ENCODE results near the gene OPN4.

Gene OPN4

DNA sequence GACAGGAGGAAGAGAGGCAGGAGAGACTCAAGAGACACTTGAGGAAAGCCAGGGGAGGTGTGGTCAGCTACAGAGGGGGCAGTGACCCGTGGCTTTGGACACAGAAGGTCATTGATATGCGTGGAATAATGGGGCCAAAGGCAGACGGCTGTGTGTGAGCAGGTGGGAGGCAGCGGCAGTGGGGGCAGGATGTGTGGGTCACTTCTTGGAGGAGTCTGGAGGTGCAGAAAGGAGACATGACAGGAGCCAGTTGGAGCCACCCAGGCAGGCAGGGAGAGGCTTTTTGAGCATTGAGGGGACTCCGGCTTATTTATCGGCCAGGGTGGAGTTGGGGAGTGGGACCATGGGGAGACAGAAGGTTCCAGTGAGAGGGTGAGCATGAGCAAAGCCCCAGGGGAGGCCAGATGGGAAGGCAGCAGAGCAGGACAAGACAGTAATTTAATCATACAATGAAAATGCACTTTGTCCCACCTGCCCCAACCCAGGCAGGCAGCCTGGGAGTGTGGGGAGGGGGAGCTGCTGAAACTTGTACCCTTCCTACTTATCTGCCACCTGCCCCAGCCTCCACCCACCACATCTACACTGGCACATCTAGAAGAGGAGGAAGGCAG lies 19.0 kb downstream of the OPN4 start:
- H3K4me2 ChIP-seq (ENCODE audit: low read depth, low read length) = no peak overlapping the region
- H4K20me1 ChIP-seq (ENCODE audit: insufficient read depth, low read length) = no peaks in the 10 kb centered on the region
- H3K27me3 ChIP-seq (replicated peaks; ENCODE audit: insufficient read depth, low read length) = no peaks in the 10 kb centered on the region
- H3K9ac ChIP-seq (ENCODE audit: low read length) = no peak overlapping the region
- H3K27ac ChIP-seq (ENCODE audit: low read length) = no peak overlapping the region
- no peaks in the 10 kb centered on the region for H3K9me3 ChIP-seq (replicated peaks; ENCODE audit: insufficient read depth, low read length)
- no peaks in the 10 kb centered on the region for H3K36me3 ChIP-seq (replicated peaks; ENCODE audit: insufficient read depth, low read length)
- H3F3A ChIP-seq (ENCODE audit: insufficient read depth, low read length) = no peaks in the 10 kb centered on the region
- no peaks in the 10 kb centered on the region for H3K9me2 ChIP-seq (replicated peaks; ENCODE audit: insufficient read depth, low read length)
- DNase-seq = no peak
- no peak overlapping the region for H2AFZ ChIP-seq (ENCODE audit: low read length)
- no peak overlapping the region for H3K4me3 ChIP-seq (ENCODE audit: low read length)
- H3K4me1 ChIP-seq (ENCODE audit: low read length) = no peaks in the 10 kb centered on the region
- no peaks in the 10 kb centered on the region for H3K79me2 ChIP-seq (ENCODE audit: low read length)
- TF ChIP-seq EZH2 (optimal IDR thresholded peaks at IDR 0.05; ENCODE audit: low read depth, low read length) = no peak

DNA sequence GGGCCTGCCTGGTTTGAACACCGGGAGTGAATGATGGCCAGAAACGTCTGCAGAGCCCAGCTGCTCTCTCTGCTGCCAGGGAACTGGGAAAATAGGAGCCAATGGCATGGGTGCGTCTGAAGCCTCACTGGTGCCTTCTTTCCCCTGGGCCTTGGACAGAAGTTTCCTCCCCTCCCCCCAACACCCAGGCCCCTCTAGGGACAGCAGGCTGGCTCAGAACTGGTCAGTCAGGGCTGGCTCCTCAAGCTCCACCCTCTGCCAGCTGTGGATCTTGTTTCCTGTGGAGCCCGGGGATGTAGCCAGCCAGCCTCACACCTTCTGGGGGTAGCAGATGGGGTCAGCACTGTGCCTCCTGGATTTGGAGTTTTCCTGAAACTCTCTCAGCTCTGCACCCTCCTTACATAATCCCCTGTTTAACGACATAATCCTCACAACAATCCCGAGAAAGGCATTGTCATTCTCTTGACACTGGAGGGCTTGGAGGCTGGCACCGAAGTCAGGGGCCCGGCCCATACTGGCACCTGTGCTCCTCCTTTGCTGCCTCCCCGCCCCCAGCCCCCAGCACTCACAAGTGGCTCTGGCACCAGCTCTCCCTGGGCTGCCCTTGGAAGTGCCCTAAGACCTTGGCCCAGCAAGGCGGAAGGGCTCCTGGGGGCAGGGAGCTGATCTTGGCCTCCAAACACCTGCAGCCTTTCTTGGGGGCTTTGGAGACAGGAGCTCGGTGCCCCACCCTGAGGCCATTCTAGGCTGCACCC lies 19.7 kb downstream of the OPN4 start:
- no peaks in the 10 kb centered on the region for H3K4me1 ChIP-seq (ENCODE audit: low read length)
- H4K20me1 ChIP-seq (ENCODE audit: insufficient read depth, low read length) = no peaks in the 10 kb centered on the region
- no peak overlapping the region for H3K27ac ChIP-seq (ENCODE audit: low read length)
- H2AFZ ChIP-seq (ENCODE audit: low read length) = no peak overlapping the region
- DNase-seq = no peak
- H3K79me2 ChIP-seq (ENCODE audit: low read length) = no peaks in the 10 kb centered on the region
- TF ChIP-seq, protein P1, sequence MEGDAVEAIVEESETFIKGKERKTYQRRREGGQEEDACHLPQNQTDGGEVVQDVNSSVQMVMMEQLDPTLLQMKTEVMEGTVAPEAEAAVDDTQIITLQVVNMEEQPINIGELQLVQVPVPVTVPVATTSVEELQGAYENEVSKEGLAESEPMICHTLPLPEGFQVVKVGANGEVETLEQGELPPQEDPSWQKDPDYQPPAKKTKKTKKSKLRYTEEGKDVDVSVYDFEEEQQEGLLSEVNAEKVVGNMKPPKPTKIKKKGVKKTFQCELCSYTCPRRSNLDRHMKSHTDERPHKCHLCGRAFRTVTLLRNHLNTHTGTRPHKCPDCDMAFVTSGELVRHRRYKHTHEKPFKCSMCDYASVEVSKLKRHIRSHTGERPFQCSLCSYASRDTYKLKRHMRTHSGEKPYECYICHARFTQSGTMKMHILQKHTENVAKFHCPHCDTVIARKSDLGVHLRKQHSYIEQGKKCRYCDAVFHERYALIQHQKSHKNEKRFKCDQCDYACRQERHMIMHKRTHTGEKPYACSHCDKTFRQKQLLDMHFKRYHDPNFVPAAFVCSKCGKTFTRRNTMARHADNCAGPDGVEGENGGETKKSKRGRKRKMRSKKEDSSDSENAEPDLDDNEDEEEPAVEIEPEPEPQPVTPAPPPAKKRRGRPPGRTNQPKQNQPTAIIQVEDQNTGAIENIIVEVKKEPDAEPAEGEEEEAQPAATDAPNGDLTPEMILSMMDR (IDR thresholded peaks at IDR 0.05; ENCODE audit: low read length) = no peak
- TF ChIP-seq EZH2 (optimal IDR thresholded peaks at IDR 0.05; ENCODE audit: low read depth, low read length) (no peak), EZH2phosphoT487 (IDR thresholded peaks at IDR 0.05; ENCODE audit: low read length) (no peak)
- H3K9me3 ChIP-seq (replicated peaks; ENCODE audit: insufficient read depth, low read length) = no peaks in the 10 kb centered on the region
- H3K4me2 ChIP-seq (ENCODE audit: low read depth, low read length) = no peak overlapping the region
- H3K9me2 ChIP-seq (replicated peaks; ENCODE audit: insufficient read depth, low read length) = no peaks in the 10 kb centered on the region
- H3K9ac ChIP-seq (ENCODE audit: low read length) = no peak overlapping the region
- no peaks in the 10 kb centered on the region for H3F3A ChIP-seq (ENCODE audit: insufficient read depth, low read length)
- H3K36me3 ChIP-seq (replicated peaks; ENCODE audit: insufficient read depth, low read length) = no peaks in the 10 kb centered on the region
- no peaks in the 10 kb centered on the region for H3K27me3 ChIP-seq (replicated peaks; ENCODE audit: insufficient read depth, low read length)
- no peak overlapping the region for H3K4me3 ChIP-seq (ENCODE audit: low read length)

DNA sequence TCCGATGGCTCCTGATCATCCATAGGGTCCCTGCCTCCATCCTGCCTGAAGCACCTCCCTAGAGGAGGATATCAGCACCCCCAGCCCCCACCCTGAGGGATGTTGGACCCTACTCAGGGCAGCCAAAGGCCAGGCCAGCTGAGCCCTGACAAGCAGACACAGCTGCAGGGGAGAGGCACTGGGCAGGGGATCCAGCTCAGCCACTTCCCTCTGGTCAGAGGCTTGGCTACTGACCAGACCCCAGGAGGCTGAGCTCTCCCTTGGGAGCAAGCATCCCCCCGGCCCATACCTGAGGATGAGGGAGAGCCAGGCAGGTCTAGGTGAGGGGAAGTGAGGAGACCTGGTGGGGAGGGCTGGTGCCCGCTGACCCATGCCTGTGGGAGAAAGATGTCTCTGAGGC lies 20.6 kb downstream of the OPN4 start:
- Histone ChIP-seq H3K36me3 (replicated peaks; ENCODE audit: insufficient read depth, low read length) (no peaks in the 10 kb centered on the region), H2AFZ (ENCODE audit: low read length) (no peak overlapping the region), H3F3A (ENCODE audit: insufficient read depth, low read length) (no peaks in the 10 kb centered on the region), H3K9ac (ENCODE audit: low read length) (no peak overlapping the region), H3K79me2 (ENCODE audit: low read length) (no peaks in the 10 kb centered on the region), H3K4me3 (ENCODE audit: low read length) (no peak overlapping the region), H3K9me2 (replicated peaks; ENCODE audit: insufficient read depth, low read length) (no peaks in the 10 kb centered on the region), H3K4me2 (ENCODE audit: low read depth, low read length) (no peak overlapping the region), H4K20me1 (ENCODE audit: insufficient read depth, low read length) (no peaks in the 10 kb centered on the region), H3K27me3 (replicated peaks; ENCODE audit: insufficient read depth, low read length) (no peaks in the 10 kb centered on the region), H3K4me1 (ENCODE audit: low read length) (no peaks in the 10 kb centered on the region), H3K27ac (ENCODE audit: low read length) (no peak overlapping the region), H3K9me3 (replicated peaks; ENCODE audit: insufficient read depth, low read length) (no peaks in the 10 kb centered on the region)
- no peak for DNase-seq
- TF ChIP-seq EZH2phosphoT487 (IDR thresholded peaks at IDR 0.05; ENCODE audit: low read length) (no peak), EZH2 (optimal IDR thresholded peaks at IDR 0.05; ENCODE audit: low read depth, low read length) (no peak)
- TF ChIP-seq, protein P1 (IDR thresholded peaks at IDR 0.05; ENCODE audit: low read length) = no peak

DNA sequence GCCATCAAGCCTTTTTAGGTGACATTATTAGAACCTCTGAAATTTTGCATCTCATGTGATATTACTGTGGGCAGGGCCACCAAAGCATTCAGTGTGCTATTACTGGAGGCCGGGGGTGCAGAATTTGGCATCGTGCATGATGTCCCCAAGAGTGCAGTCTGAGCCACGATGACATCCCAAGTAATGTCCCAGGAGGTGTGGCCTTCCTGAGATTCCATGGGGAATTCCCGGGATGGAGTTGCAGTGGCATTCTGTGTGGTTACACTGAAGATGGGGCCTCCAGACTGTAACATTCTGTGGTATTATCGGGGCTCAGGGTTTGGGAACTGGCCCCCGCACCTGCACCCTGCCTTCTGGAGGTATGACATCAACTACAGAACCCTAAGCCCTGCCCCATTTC lies 23.0 kb downstream of the OPN4 start:
- Histone ChIP-seq H2AFZ (ENCODE audit: low read length) (no peak overlapping the region), H3K36me3 (replicated peaks; ENCODE audit: insufficient read depth, low read length) (no peaks in the 10 kb centered on the region), H3K4me2 (ENCODE audit: low read depth, low read length) (no peak overlapping the region), H3K4me1 (ENCODE audit: low read length) (no peaks in the 10 kb centered on the region), H4K20me1 (ENCODE audit: insufficient read depth, low read length) (no peaks in the 10 kb centered on the region), H3K27ac (ENCODE audit: low read length) (no peak overlapping the region), H3K9me3 (replicated peaks; ENCODE audit: insufficient read depth, low read length) (no peaks in the 10 kb centered on the region), H3K9ac (ENCODE audit: low read length) (no peak overlapping the region), H3K4me3 (ENCODE audit: low read length) (no peak overlapping the region), H3K27me3 (replicated peaks; ENCODE audit: insufficient read depth, low read length) (peaks cover 9% of the 10 kb centered on the region; the same call in 1 of the 2 replicates), H3K79me2 (ENCODE audit: low read length) (no peaks in the 10 kb centered on the region), H3K9me2 (replicated peaks; ENCODE audit: insufficient read depth, low read length) (no peaks in the 10 kb centered on the region), H3F3A (ENCODE audit: insufficient read depth, low read length) (no peaks in the 10 kb centered on the region)
- no peak for DNase-seq
- TF ChIP-seq EZH2 (optimal IDR thresholded peaks at IDR 0.05; ENCODE audit: low read depth, low read length) (no peak), EZH2phosphoT487 (IDR thresholded peaks at IDR 0.05; ENCODE audit: low read length) (no peak)
- TF ChIP-seq, protein P1 (IDR thresholded peaks at IDR 0.05; ENCODE audit: low read length) = no peak

Measured in MM.1S (cell line).